HCT116 (cell line): ENCODE data around the gene PUM1.

Experiments
- CEBPB ChIP-seq: IDR thresholded peaks from 2 replicates; pipeline ENCODE4 v1.6.1; 2012; ENCODE audit warnings: low read depth
- CTCF ChIP-seq, 3 experiments: fragments of 200-600 bp in 1 of 3; sonication (generic) in 1 of 3; IDR thresholded peaks in 2 of 3; conservative IDR thresholded peaks in 1 of 3; 2 replicates each; pipeline ENCODE4 v1.5.1; 2012 to 2017; ENCODE audit warnings: low read depth in 2 of 3, low read length in 2 of 3, antibody characterized with exemption in 1 of 3, borderline replicate concordance in 1 of 3, control low read depth in 1 of 3, mild to moderate bottlenecking in 1 of 3, mixed read lengths in 1 of 3, mixed run types in 1 of 3, moderate library complexity in 1 of 3; ENCODE audit not compliant: insufficient read depth in 1 of 3
- ELF1 ChIP-seq: IDR thresholded peaks from 2 replicates; pipeline ENCODE4 v1.6.1; 2012; ENCODE audit warnings: low read depth, borderline replicate concordance
- EZH2 ChIP-seq: fragments of 200-600 bp; sonication (generic); IDR thresholded peaks from 2 replicates; pipeline ENCODE4 v1.6.1; 2017; ENCODE audit warnings: antibody characterized with exemption, mixed run types
- EZH2phosphoT487 ChIP-seq: fragments of 200-600 bp; IDR thresholded peaks from 2 replicates; pipeline ENCODE4 v1.6.1; 2018; ENCODE audit warnings: antibody characterized with exemption, borderline replicate concordance
- MAX ChIP-seq: IDR thresholded peaks from 2 replicates; pipeline ENCODE4 v1.6.1; 2012
- POLR2A ChIP-seq: IDR thresholded peaks from 2 replicates; pipeline ENCODE4 v1.7.0; 2011; ENCODE audit warnings: borderline replicate concordance; ENCODE audit not compliant: insufficient read depth, insufficient read length; ENCODE audit errors: extremely low read depth
- POLR2AphosphoS5 ChIP-seq: IDR thresholded peaks from 2 replicates; pipeline ENCODE4 v1.6.1; 2011; ENCODE audit warnings: mild to moderate bottlenecking, low read depth, low read length, moderate library complexity
- RAD21 ChIP-seq: IDR thresholded peaks from 2 replicates; pipeline ENCODE4 v1.6.1; 2012; ENCODE audit warnings: low read depth, mild to moderate bottlenecking
- REST ChIP-seq: IDR thresholded peaks from 2 replicates; pipeline ENCODE4 v1.6.1; 2012; ENCODE audit warnings: low read depth
- ZBTB33 ChIP-seq: IDR thresholded peaks from 2 replicates; pipeline ENCODE4 v1.6.1; 2011; ENCODE audit warnings: mild to moderate bottlenecking, low read length, moderate library complexity; ENCODE audit not compliant: insufficient replicate concordance; ENCODE audit errors: extremely low read depth
- ZNF274 ChIP-seq: fragments of 200-500 bp; sonication (Bioruptor generic); IDR thresholded peaks from 2 replicates; pipeline ENCODE4 v1.6.1; 2014; ENCODE audit warnings: mild to moderate bottlenecking, low read depth, low read length, inconsistent platforms

- TF ChIP-seq ZNF274 (no peak), POLR2A (no peak), CTCF (IDR thresholded peaks at IDR 0.05 in 2 of 3, conservative IDR thresholded peaks at IDR 0.05 in 1 of 3; ENCODE audit: borderline replicate concordance in 1 of 3, insufficient read depth in 1 of 3, low read depth in 2 of 3, low read length in 2 of 3) (no peak), MAX (no peak), CEBPB (no peak), ZBTB33 (no peak), REST (no peak), POLR2AphosphoS5 (no peak), EZH2phosphoT487 (no peak), RAD21 (no peak), ELF1 (no peak), EZH2 (no peak)
Measured at GRCh38 chr1:30998887-30999286, 66.6 kb downstream of the PUM1 start.
